Measurements from ENCODE around the gene PDE4D.

PDE4D gene

DNA sequence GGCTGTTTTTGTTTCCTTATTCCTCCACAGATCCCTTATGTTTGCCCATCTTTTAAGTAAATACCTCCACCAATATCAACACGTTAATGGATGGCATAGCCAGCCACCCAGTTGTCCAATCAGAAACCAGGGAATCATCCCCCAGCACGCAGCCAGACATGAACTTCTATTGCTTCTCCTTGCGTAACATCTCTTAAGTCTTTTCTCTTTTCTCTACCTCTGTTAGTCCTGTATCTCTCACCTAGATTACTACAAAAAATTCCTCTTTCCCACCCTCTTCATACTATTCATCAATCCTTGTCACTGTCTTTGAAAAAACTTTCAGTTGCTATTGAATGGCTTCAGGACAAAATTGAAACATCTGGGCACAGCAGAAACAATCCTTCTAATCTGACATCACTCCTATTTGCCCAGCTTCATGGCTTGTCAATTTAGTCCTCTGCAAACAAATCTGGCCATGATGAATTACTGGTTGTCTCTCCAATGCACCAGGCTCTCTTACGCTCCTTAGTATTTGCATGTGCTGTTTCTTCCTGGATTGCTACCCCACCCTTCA lies 961.4 kb downstream of the PDE4D start:
- DNase-seq, result no peak

DNA sequence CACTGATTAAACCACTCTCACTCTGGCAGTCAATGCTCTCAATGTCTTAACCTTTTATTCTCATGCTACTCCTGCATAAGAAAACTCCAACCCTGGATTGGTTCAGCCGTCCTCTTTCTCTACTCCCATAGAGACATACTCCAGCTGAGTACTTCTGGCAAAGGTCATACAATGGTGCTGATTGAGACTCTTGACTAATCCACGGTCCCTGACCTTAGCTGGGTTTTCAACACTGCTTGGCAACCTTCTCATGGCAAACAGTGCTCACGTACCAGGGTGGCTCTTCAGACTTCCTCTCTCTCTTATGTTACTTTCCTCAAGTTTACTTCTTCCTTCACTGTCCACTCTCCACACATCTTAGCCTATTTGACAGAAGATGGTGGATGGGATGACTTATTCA lies 963.0 kb downstream of the PDE4D start:
- DNase-seq, result no peak

- no peak for DNase-seq
These were observed 963.8 kb downstream of the PDE4D start for GRCh38 chr5:58929726-58930125.

DNA sequence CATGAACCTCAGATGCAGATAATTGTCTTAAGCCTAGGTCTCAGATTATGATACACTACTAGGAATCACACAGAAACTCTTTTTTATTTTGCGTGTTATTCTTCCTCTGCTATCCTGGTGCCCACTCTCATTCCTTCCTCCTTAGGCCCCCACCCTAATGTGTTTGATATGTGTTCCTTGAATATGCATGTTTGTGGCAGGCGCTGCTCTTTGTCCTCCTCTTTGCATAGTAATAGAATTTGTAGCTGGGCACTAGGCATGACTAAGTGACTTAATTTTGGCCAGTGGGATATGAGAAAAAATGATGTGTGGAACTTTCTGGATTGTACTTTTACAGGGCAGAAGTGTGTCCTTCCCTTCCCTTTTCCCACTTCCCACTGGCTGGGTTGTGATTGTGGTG lies 965.6 kb downstream of the PDE4D start:
- no peak for DNase-seq

DNA sequence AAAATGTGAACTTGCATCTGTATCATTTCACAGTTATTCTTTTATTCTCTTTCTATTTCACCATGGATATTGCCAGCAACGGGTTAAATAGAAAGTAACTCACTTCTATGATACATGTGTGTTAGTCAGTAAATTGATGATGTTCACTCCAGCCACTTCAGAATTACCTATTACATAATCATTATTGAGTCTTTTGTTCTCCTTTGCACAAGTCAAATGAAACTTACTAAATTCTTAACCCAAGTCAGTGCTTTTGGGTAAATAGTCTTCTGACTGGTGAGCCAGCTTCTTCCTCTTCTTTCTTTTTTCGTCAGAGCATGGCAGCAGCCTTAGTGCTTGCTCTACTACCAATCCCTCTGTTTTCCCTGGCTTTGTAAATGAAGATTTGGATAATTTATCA lies 966.3 kb downstream of the PDE4D start:
- DNase-seq, result no peak

- DNase-seq, result no peak
These were observed 967.0 kb downstream of the PDE4D start for GRCh38 chr5:58926541-58926935.

- no peak for DNase-seq
These were observed 967.6 kb downstream of the PDE4D start for GRCh38 chr5:58925627-58926540.

DNA sequence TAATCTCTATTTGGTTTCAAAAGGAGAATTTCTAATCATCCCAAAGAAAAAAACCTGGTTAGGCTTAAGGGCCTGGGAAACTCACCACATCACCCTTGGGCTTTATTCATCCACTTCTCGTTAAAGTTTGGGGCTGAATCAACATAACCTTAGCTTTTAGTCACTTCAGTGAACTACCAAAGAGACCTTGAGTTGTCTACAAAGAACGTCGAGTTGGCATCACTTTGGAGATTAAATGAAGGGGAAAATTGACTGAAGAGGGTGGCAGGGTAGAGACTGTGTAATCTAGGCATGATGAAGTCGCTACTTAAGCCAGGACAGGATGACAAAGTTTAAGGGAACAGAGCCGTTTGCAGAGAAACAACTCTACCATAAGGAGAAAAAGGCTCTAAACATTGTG lies 969.2 kb downstream of the PDE4D start:
- DNase-seq, result no peak

- no peak for DNase-seq
These were observed 970.2 kb downstream of the PDE4D start for GRCh38 chr5:58923355-58923754.

DNA sequence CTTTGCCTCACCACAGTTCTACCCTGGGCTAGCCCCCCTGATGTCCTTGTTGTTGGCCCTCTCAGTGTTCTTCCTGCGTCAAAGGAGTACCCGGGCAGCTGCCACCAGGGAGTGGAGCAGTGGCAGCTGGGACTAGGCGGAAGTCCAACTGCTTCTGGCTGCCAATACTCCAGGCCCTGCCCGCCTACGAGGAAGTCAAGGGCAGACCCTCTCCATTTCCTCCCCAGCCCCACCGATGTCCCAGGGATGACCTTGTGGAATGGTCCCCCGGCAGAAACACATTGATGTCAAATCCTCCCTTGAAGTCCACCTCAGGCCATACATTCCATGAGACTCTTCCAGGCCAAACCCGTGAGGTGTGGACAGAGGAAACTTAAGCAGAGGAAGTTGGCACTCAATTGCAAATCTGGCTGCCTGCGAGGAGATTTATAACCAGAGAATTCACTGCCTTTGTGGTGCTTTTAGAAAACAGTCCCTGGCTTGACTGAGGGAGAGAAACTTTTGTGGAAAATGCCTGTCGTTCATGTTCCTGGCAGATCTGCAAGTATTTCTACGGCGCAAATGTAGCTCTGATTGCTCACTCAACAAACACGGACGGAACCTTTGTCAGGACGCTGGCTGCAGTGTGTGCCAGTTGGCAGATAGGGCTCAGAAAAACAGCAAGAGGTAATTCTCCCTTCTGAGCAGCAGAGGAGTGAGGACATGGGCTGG lies 970.9 kb downstream of the PDE4D start:
- no peak for DNase-seq

GRCh38 chr5:58921159-58921558 lies 972.4 kb downstream of the PDE4D start:
- DNase-seq, result no peak

DNA sequence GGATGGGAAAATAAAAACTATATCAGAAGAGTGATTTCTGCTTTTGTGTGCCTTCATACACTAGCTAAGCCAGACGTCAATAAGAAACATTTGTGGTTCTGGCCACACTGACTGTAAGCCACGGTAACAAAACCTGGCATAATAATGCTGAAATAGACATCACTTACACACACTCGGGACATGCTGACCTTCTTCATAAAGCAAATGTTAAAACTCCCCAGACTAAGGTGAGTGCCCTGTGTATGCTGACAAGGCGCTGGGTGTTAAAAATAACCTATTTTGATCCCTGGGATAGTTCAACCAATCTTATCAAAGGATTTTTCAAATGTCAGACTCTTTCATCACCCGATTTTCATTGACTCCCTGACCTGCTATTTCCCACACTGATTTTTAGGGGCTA lies 973.7 kb downstream of the PDE4D start:
- no peak for DNase-seq
